Measurements from ENCODE around the gene PRX. TPM values are rescaled to one million over a fixed set of nuclear protein-coding genes. Genes with fewer than 3 reads are reported as not detected.
A peak's percentile ranks its signal among the peaks of the same experiment; 100 is the strongest.

The PRX gene
- total and polyA plus RNA-seq, 9 of the 15 experiments (the other 6 are each of a cell fraction or from before 2014, with no cell fraction given): 0.65 to 3.5 (median 1.7) TPM; not detected in 2

DNA sequence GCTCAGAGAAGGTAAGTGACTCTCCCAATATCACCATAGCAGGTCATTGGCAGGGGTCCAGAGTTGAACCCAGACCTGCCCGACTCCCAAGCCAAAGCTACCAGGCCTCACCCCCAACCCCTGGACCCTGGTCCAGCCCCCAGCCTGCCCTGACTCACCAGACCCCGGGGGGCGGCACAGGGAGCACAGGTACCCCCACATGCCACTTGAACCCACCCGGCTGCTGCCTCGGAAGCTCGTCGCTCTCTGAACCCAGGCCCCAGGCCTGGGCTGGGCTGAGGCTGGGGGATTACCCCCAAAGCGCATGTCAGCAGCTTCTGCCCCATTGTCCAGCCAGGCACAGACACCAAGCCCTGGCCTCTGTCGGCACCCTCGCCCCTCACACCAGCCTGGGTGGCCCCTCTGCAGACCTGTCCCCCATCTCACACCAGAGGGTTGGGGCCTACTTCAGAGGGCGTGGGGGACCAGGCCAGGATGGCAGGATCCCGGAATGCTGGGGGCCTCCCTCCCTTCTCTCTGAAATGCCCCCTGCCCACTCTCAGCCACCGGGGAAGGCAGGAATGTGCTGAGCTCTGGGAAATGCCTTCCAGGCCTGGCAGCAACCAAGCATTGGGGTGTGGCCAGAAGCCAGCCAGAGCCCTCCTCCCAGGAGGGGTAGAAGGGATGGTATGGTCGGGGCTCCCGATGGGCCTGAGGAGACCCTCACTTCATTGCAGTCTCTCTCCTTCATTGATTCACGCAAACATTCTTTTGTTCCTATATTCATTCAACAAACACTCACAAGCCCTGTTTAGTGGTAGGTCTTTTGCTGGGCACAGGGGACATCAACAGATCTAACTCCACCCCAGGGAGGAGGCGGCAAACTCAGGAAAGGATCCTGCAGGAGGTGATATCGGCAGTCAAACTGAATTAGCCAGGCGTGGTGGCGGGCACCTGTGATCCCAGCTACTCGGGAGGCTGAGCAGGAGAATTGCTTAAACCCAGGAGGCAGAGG lies 1.7 kb upstream of the PRX start:
- Histone ChIP-seq H3K79me2 (ENCODE audit: control insufficient read depth, insufficient read depth, low read length) (no peaks in the 10 kb centered on the region), H4K20me1 (replicated peaks; ENCODE audit: control insufficient read depth, insufficient read depth, low read length) (no peaks in the 10 kb centered on the region), H3K9me3 (replicated peaks; ENCODE audit: control insufficient read depth, insufficient read depth, low read depth, low read length) (no peaks in the 10 kb centered on the region), H3K9me1 (ENCODE audit: control insufficient read depth, insufficient read depth, low read length) (no peaks in the 10 kb centered on the region), H3K36me3 (ENCODE audit: control insufficient read depth, insufficient read depth, low read length) (no peaks in the 10 kb centered on the region), H3K4me3 (no peak overlapping the region), H3K4me1 (replicated peaks in 1 of 2; ENCODE audit: control insufficient read depth in 2 of 2, insufficient read depth in 2 of 2, low read length in 2 of 2) (peaks cover 26 to 56% of the 10 kb centered on the region in 2 experiments), H2AFZ (ENCODE audit: low read depth, low read length) (no peak overlapping the region), H3K4me2 (ENCODE audit: insufficient read depth, low read length) (no peak overlapping the region), H3K27ac (ENCODE audit: extremely low read depth, low read depth, low read length) (no peak overlapping the region), H3K27me3 (ENCODE audit: control insufficient read depth in 2 of 2, insufficient read depth in 2 of 2, low read length in 2 of 2) (no peaks in the 10 kb centered on the region), H3K9ac (ENCODE audit: insufficient read depth in 1 of 2, low read depth in 2 of 2, low read length in 2 of 2) (peak overlapping the region in 1 of 2 experiments; percentile 59; a peak in 1 of 4 replicates)
- no TSS peak for BruUV-seq (replicated peaks)
- ATAC-seq (no peak), DNase-seq (ENCODE audit: extremely low read depth in 1 of 4, low spot score in 3 of 4) (no peak), FAIRE-seq (no peak)
- 90% methylated on average over 20 of the region's 21 CpGs for WGBS (ENCODE audit: insufficient coverage, low coverage, missing lambda C conversion rate)
- CTCF ChIA-PET (ENCODE audit: low intra/inter-chr PET ratio): no interaction called here
- TF ChIP-seq, protein P1, sequence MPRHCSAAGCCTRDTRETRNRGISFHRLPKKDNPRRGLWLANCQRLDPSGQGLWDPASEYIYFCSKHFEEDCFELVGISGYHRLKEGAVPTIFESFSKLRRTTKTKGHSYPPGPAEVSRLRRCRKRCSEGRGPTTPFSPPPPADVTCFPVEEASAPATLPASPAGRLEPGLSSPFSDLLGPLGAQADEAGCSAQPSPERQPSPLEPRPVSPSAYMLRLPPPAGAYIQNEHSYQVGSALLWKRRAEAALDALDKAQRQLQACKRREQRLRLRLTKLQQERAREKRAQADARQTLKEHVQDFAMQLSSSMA (CRISPR knock-in tag; IDR thresholded peaks at IDR 0.05): no peak
- TF ChIP-seq CEBPG (CRISPR knock-in tag; IDR thresholded peaks at IDR 0.05): 0 out of 2 replicates have a peak, but pooled peaks have one; percentile 36
- no peak for TF ChIP-seq CEBPG (tag; conservative IDR thresholded peaks at IDR 0.05 in 1 of 2, IDR thresholded peaks at IDR 0.05 in 1 of 2)
- no peak for TF ChIP-seq FIP1L1 (IDR thresholded peaks at IDR 0.05; ENCODE audit: low read depth, low read length, poor library complexity, severe bottlenecking)
- peak; percentile 35; the same call in 1 of the 2 replicates for TF ChIP-seq NFIC (IDR thresholded peaks at IDR 0.05)
- TF ChIP-seq SREBF1 (IDR thresholded peaks at IDR 0.05; ENCODE audit: borderline replicate concordance, low read depth, low read length): no peak
- TF ChIP-seq LEF1 (IDR thresholded peaks at IDR 0.05): no peak
- in situ Hi-C loops (cut with MboI): no loop called here
- POLR2A ChIA-PET: interaction anchor here (0.6 to 2.7 kb wide), 6 partner anchors 8 to 302 kb away, joined by 3 to 17 read pairs (median 6); partner anchors contain the start of gene ITPKC
- intact Hi-C loops (cut with micrococcal nuclease): no loop called here
